ENCODE results near the gene SEC14L5. TPM values are rescaled to one million over a fixed set of nuclear protein-coding genes. Genes with fewer than 3 reads are reported as not detected.

Gene SEC14L5
- total RNA-seq, 1 experiment from 2014 or later = 0.27 TPM

DNA sequence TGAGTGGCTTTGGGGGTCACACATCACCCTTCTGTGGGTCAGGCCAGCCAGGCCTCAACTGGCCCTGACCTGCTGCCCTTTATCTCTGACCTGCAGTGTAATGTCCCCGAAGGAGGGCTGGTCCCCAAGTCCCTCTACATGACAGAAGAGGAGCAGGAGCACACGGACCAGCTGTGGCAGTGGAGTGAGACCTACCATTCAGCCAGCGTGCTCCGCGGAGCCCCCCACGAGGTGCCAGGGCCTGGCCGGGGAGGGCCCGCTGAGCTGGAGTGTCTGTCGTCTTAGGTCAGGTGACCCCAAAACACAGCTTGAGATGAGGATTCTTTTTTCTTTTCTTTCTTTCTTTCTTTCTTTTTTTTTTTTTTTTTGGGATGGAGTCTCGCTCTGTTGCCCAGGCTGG, 49.1 kb downstream of the SEC14L5 start:
- no TSS peak for BruUV-seq (replicated peaks)
- H3K4me1 ChIP-seq (ENCODE audit: control insufficient read depth in 1 of 2, insufficient read depth in 2 of 2, low read length in 2 of 2) = no peaks in the 10 kb centered on the region
- intact Hi-C loops (cut with micrococcal nuclease) = no loop called here
- CTCF ChIA-PET = interaction anchor here (0.6 kb wide), 1 partner anchor 12 kb away, joined by 3 read pairs; no protein-coding TSS in a partner anchor
- ATAC-seq (no peak), DNase-seq (ENCODE audit: low read depth, low spot score) (no peak)
- H3K27me3 ChIP-seq (ENCODE audit: insufficient read depth, low read length) = no peaks in the 10 kb centered on the region; the same call in 1 of the 2 replicates
- RAD21 ChIA-PET (ENCODE audit: low non-redundant PET in 1 of 2, low total read pairs in 2 of 2, uncharacterized antibody in 2 of 2, unreplicated experiment in 2 of 2) = no interaction called here
- H3K4me3 ChIP-seq (replicated peaks in 1 of 2; ENCODE audit: low read depth in 1 of 2, low read length in 2 of 2) = no peak overlapping the region
- no peaks in the 10 kb centered on the region for H3K9me2 ChIP-seq (ENCODE audit: insufficient read depth)
- H2AFZ ChIP-seq (ENCODE audit: low read depth, low read length, poor library complexity, severe bottlenecking) = no peak overlapping the region
- H3K36me3 ChIP-seq (ENCODE audit: control insufficient read depth in 1 of 2, insufficient read depth in 2 of 2, low read length in 2 of 2) = no peaks in the 10 kb centered on the region
- H3K27ac ChIP-seq (ENCODE audit: low read depth, low read length) = no peak overlapping the region
- H3K79me2 ChIP-seq (ENCODE audit: insufficient read depth, low read length) = no peaks in the 10 kb centered on the region
- no peaks in the 10 kb centered on the region for H3K9me3 ChIP-seq (ENCODE audit: control insufficient read depth in 1 of 2, insufficient read depth in 1 of 2, low read depth in 1 of 2, low read length in 2 of 2)
- H3K9ac ChIP-seq (ENCODE audit: low read length) = no peak overlapping the region
- H4K20me1 ChIP-seq (ENCODE audit: insufficient read depth) = no peaks in the 10 kb centered on the region
- no peak overlapping the region for H3K4me2 ChIP-seq (ENCODE audit: low read length)
- TF ChIP-seq POLR2A (IDR thresholded peaks at IDR 0.05; ENCODE audit: borderline replicate concordance, extremely low read depth, insufficient read depth, insufficient read length) (no peak), SIN3A (IDR thresholded peaks at IDR 0.05; ENCODE audit: low read depth) (no peak), EZH2 (IDR thresholded peaks at IDR 0.05) (no peak), ELF1 (IDR thresholded peaks at IDR 0.05; ENCODE audit: borderline replicate concordance, low read depth) (no peak), SRF (IDR thresholded peaks at IDR 0.05; ENCODE audit: low read depth) (no peak), EZH2phosphoT487 (IDR thresholded peaks at IDR 0.05; ENCODE audit: borderline replicate concordance) (no peak), FOSL1 (IDR thresholded peaks at IDR 0.05; ENCODE audit: low read depth) (no peak), YY1 (IDR thresholded peaks at IDR 0.05; ENCODE audit: extremely low read depth, insufficient replicate concordance, low read depth, low read length) (no peak)
- TF ChIP-seq, protein P1, sequence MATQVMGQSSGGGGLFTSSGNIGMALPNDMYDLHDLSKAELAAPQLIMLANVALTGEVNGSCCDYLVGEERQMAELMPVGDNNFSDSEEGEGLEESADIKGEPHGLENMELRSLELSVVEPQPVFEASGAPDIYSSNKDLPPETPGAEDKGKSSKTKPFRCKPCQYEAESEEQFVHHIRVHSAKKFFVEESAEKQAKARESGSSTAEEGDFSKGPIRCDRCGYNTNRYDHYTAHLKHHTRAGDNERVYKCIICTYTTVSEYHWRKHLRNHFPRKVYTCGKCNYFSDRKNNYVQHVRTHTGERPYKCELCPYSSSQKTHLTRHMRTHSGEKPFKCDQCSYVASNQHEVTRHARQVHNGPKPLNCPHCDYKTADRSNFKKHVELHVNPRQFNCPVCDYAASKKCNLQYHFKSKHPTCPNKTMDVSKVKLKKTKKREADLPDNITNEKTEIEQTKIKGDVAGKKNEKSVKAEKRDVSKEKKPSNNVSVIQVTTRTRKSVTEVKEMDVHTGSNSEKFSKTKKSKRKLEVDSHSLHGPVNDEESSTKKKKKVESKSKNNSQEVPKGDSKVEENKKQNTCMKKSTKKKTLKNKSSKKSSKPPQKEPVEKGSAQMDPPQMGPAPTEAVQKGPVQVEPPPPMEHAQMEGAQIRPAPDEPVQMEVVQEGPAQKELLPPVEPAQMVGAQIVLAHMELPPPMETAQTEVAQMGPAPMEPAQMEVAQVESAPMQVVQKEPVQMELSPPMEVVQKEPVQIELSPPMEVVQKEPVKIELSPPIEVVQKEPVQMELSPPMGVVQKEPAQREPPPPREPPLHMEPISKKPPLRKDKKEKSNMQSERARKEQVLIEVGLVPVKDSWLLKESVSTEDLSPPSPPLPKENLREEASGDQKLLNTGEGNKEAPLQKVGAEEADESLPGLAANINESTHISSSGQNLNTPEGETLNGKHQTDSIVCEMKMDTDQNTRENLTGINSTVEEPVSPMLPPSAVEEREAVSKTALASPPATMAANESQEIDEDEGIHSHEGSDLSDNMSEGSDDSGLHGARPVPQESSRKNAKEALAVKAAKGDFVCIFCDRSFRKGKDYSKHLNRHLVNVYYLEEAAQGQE (IDR thresholded peaks at IDR 0.05; ENCODE audit: low read depth) = no peak
- TF ChIP-seq, protein P2, sequence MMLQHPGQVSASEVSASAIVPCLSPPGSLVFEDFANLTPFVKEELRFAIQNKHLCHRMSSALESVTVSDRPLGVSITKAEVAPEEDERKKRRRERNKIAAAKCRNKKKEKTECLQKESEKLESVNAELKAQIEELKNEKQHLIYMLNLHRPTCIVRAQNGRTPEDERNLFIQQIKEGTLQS (IDR thresholded peaks at IDR 0.05) = no peak
- POLR2A ChIA-PET = no interaction called here
